ENCODE results near the gene CFAP299. TPM values are rescaled to one million over a fixed set of nuclear protein-coding genes. Genes with fewer than 3 reads are reported as not detected.

Gene CFAP299
- total RNA-seq, 6 experiments from 2014 or later = not detected

DNA sequence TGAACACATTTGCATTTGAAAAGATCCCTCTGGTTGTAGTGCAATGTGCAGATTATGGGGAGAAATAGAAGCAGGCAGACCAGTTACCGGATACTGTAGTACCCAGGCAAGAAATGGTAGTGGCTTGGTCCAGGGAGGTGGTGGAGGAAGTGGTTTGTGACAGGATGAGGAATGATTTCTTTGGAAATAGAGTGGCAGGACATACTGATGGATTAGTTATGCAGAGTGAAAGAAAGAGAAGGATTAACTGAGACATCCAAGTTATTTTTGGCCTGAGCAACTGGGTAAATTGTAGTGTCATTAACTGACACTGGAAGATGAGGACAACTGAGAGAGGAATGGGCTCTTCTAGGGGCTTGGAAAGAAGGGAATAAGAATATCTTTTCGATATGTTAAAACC is 139.7 kb downstream of the CFAP299 start:
- DNase-seq (no peak), ATAC-seq (no peak)
- Histone ChIP-seq H3K4me3 (no peak overlapping the region), H3K36me3 (no peaks in the 10 kb centered on the region), H3K27ac (no peak overlapping the region), H3K27me3 (no peaks in the 10 kb centered on the region), H3K9me3 (no peaks in the 10 kb centered on the region), H3K4me1 (no peaks in the 10 kb centered on the region)
- 78% methylated on average over 2 of the region's 2 CpGs for WGBS (ENCODE audit: insufficient coverage, low coverage, low lambda C conversion rate, missing lambda C conversion rate)
- TF ChIP-seq POLR2A (IDR thresholded peaks at IDR 0.05) = no peak
- TF ChIP-seq, protein P1, sequence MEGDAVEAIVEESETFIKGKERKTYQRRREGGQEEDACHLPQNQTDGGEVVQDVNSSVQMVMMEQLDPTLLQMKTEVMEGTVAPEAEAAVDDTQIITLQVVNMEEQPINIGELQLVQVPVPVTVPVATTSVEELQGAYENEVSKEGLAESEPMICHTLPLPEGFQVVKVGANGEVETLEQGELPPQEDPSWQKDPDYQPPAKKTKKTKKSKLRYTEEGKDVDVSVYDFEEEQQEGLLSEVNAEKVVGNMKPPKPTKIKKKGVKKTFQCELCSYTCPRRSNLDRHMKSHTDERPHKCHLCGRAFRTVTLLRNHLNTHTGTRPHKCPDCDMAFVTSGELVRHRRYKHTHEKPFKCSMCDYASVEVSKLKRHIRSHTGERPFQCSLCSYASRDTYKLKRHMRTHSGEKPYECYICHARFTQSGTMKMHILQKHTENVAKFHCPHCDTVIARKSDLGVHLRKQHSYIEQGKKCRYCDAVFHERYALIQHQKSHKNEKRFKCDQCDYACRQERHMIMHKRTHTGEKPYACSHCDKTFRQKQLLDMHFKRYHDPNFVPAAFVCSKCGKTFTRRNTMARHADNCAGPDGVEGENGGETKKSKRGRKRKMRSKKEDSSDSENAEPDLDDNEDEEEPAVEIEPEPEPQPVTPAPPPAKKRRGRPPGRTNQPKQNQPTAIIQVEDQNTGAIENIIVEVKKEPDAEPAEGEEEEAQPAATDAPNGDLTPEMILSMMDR (IDR thresholded peaks at IDR 0.05) = no peak
- intact Hi-C loops (cut with DNase I) = no loop called here

DNA sequence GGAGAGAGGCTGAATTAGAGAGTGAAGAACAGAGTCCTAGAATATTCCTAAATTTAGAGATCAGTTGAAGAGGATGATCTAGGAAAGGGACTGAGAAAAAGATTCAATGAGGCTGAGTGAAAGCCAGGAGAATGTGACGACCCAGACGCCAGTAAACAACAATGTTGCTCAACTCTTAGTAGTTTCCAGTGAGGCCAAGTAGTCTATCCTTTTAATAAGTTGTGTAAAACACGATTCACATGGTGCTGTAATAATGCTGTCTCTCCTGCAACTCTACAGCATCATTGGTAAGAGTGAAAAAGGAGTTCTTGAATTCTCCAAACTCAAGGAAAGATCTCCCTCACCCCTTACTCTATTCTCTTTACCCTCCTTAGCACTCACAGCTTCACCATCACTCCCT is 140.3 kb downstream of the CFAP299 start:
- Histone ChIP-seq H3K9me3 (no peaks in the 10 kb centered on the region), H3K27me3 (no peaks in the 10 kb centered on the region), H3K4me3 (no peak overlapping the region), H3K4me1 (no peaks in the 10 kb centered on the region), H3K36me3 (no peaks in the 10 kb centered on the region), H3K27ac (no peak overlapping the region)
- intact Hi-C loops (cut with DNase I) = no loop called here
- WGBS (ENCODE audit: insufficient coverage, low coverage, low lambda C conversion rate, missing lambda C conversion rate) = 50% methylated on average over 2 of the region's 3 CpGs
- TF ChIP-seq POLR2A (IDR thresholded peaks at IDR 0.05) = no peak
- TF ChIP-seq, protein P1 (IDR thresholded peaks at IDR 0.05) = no peak
- DNase-seq (no peak), ATAC-seq (no peak)

DNA sequence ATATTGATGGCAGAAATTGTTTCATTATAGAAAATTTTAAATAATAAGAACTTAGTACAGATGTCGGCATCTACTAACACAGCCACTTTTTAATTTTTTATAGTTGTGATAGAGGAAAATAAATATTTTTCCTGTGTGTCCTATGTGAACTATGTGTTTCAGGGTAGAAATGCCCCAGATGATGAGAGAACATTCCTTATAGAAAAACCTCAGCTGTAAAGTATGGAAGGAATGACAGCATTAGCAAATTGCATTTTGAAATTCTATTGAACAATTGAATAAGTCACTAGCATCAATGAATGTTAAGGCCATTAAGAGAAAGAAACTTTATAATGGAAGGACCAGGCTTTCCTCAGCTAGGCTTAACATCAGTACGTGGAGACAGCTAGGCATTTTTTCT is 149.2 kb downstream of the CFAP299 start:
- no peaks in the 10 kb centered on the region for H3K9me3 ChIP-seq
- 58% methylated on average over 2 of the region's 2 CpGs for WGBS (ENCODE audit: insufficient coverage, low coverage, low lambda C conversion rate, missing lambda C conversion rate)
- no peak overlapping the region for H3K27ac ChIP-seq
- DNase-seq = no peak
- TF ChIP-seq, protein P1 (IDR thresholded peaks at IDR 0.05) = no peak
- TF ChIP-seq POLR2A (IDR thresholded peaks at IDR 0.05) = no peak
- intact Hi-C loops (cut with DNase I) = no loop called here
- no peak overlapping the region for H3K4me3 ChIP-seq
- no peak for ATAC-seq
- no peaks in the 10 kb centered on the region for H3K36me3 ChIP-seq
- H3K27me3 ChIP-seq = peaks cover 0 to 8% of the 10 kb centered on the region in 2 donors
- no peaks in the 10 kb centered on the region for H3K4me1 ChIP-seq

DNA sequence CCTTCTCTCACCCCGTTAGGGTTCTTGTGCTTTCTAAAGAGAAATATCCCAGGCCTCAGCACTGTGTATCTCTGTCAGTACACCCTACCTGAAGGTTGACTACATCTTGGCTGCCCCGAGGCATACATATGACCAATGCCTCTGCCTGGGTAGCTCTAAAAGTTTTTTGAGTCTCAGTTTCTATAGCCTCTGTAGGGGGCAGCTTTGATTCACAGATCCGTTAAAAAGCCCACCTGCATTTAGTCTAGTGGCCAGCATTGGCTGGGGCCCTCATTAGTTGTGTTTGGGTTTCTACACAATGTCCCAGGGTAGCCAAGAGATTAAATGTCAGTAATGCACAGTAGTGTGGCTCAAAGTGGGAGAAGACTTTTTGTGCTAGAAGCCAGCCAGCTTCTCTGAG is 151.1 kb downstream of the CFAP299 start:
- Histone ChIP-seq H3K4me3 (no peak overlapping the region), H3K9me3 (no peaks in the 10 kb centered on the region), H3K4me1 (no peaks in the 10 kb centered on the region), H3K27ac (no peak overlapping the region), H3K27me3 (peaks cover 0 to 8% of the 10 kb centered on the region in 2 donors), H3K36me3 (no peaks in the 10 kb centered on the region)
- no peak for DNase-seq
- TF ChIP-seq, protein P1 (IDR thresholded peaks at IDR 0.05) = no peak
- no peak for ATAC-seq
- intact Hi-C loops (cut with DNase I) = no loop called here
- 29% methylated on average over 3 of the region's 3 CpGs for WGBS (ENCODE audit: insufficient coverage, low coverage, low lambda C conversion rate, missing lambda C conversion rate)

DNA sequence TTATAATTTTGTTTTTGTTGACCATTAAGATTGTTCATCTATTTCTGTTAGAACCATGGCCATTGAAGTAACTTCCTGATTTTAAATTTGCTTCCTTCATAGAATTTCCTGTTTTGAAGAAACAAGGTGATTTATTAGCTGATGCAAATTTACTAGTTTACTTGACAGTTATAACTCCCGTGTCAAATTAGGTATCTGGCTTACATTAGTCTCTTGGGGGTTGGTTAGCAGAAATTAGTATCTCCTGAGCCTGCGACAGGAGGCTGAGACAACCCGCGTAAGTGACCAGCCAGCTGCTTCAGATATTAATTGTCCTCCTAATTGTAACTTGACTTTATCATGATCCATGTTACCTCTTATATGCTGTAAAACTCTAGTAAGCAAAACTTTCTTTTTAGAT is 154.3 kb downstream of the CFAP299 start:
- intact Hi-C loops (cut with DNase I) = no loop called here
- H3K4me3 ChIP-seq = no peak overlapping the region
- H3K27ac ChIP-seq = no peak overlapping the region
- H3K36me3 ChIP-seq = no peaks in the 10 kb centered on the region
- no peaks in the 10 kb centered on the region for H3K4me1 ChIP-seq
- ATAC-seq = no peak
- H3K27me3 ChIP-seq = no peaks in the 10 kb centered on the region
- WGBS (ENCODE audit: insufficient coverage, low coverage, low lambda C conversion rate, missing lambda C conversion rate) = 79% methylated on average over 4 of the region's 4 CpGs
- TF ChIP-seq, protein P1 (IDR thresholded peaks at IDR 0.05) = no peak
- TF ChIP-seq POLR2A (IDR thresholded peaks at IDR 0.05) = no peak
- DNase-seq = no peak
- H3K9me3 ChIP-seq = no peaks in the 10 kb centered on the region

Data from right lobe of liver (tissue), 6 donors.